CD4-positive, alpha-beta T cell (primary cell): ENCODE data around the gene MSI2. TPM values are rescaled to one million over a fixed set of nuclear protein-coding genes. Genes with fewer than 3 reads are reported as not detected.

ENCODE experiments used
- ATAC-seq: fragments of 200-7000 bp; cut with Tn5 transposase; one replicate; pipeline ENCODE4 v1.10.0; 2022; ENCODE audit warnings: mild to moderate bottlenecking; ENCODE audit not compliant: poor library complexity
- CTCF ChIA-PET: fragments of 350-600 bp; sonication (Branson Sonifier 250); formaldehyde crosslinking; loops from one replicate; lab custom pipeline; 2021; ENCODE audit warnings: antibody characterized with exemption, inconsistent platforms; lab: Charles Lee
- POLR2A ChIA-PET: fragments of 350-600 bp; sonication (Branson Sonifier 250); formaldehyde crosslinking; loops from one replicate; lab custom pipeline; 2021; ENCODE audit warnings: antibody characterized with exemption, inconsistent platforms; lab: Charles Lee
- DNase-seq, 14 experiments: peaks; one replicate each; pipeline ENCODE4 v3.0.0-alpha.2; 2013 to 2020; ENCODE audit warnings: mixed read lengths in 2 of 14
- H3K27ac ChIP-seq, 2 donors: one replicate each; pipeline versions ENCODE4 v1.5.1 to v1.7.0; 2013; ENCODE audit warnings: low read length in 2 of 2, low read depth in 1 of 2, mild to moderate bottlenecking in 1 of 2
- H3K27me3 ChIP-seq, 2 experiments: 1 replicate in 1 of 2; 2 replicates in 1 of 2; pipeline versions ENCODE4 v1.6.1 to v1.7.0; 2013; ENCODE audit warnings: low read length in 2 of 2, control low read depth in 1 of 2, mild to moderate bottlenecking in 1 of 2, moderate library complexity in 1 of 2; ENCODE audit not compliant: insufficient read depth in 2 of 2, control insufficient read depth in 1 of 2
- H3K36me3 ChIP-seq: one replicate; pipeline ENCODE4 v1.6.1; 2013; ENCODE audit warnings: low read length, control low read depth; ENCODE audit not compliant: insufficient read depth
- H3K4me1 ChIP-seq: one replicate; pipeline ENCODE4 v1.6.1; 2013; ENCODE audit warnings: low read length, control low read depth; ENCODE audit not compliant: insufficient read depth
- H3K4me3 ChIP-seq: one replicate; pipeline ENCODE4 v1.5.1; 2013; ENCODE audit warnings: mild to moderate bottlenecking, low read length, moderate library complexity
- H3K9me3 ChIP-seq, 2 experiments: 1 replicate in 1 of 2; 2 replicates in 1 of 2; pipeline versions ENCODE4 v1.6.1 to v1.7.0; 2013; ENCODE audit warnings: low read length in 2 of 2, mild to moderate bottlenecking in 2 of 2, control low read depth in 1 of 2, moderate library complexity in 1 of 2; ENCODE audit not compliant: control insufficient read depth in 1 of 2, insufficient read depth in 1 of 2
- H3K27ac Mint-ChIP-seq: one replicate; pipeline ENCODE4 v1.8.0; 2020; ENCODE audit warnings: mixed read lengths
- H3K27me3 Mint-ChIP-seq: one replicate; pipeline ENCODE4 v1.8.0; 2021; ENCODE audit warnings: mixed read lengths
- H3K36me3 Mint-ChIP-seq: one replicate; pipeline ENCODE4 v1.8.0; 2021; ENCODE audit warnings: low read depth, mixed read lengths
- H3K4me1 Mint-ChIP-seq: one replicate; pipeline ENCODE4 v1.8.0; 2021; ENCODE audit warnings: low read depth, mixed read lengths
- H3K4me3 Mint-ChIP-seq: one replicate; pipeline ENCODE4 v1.8.0; 2020; ENCODE audit warnings: mild to moderate bottlenecking, mixed read lengths
- H3K9me3 Mint-ChIP-seq: one replicate; pipeline ENCODE4 v1.8.0; 2020; ENCODE audit warnings: mixed read lengths
- intact Hi-C, 2 experiments: fragments of 100-400 bp; cut with DNase I in 1 of 2; cut with micrococcal nuclease in 1 of 2; formaldehyde crosslinking; loops; one replicate each; pipeline versions ENCODE4 v1.15.1 to v1.9.0; 2023 to 2025; cut with DNase I, micrococcal nuclease
- total RNA-seq, 174 experiments: library from RNA in 2 of 174; stranded (reverse) in 2 of 174; gene quantifications; one replicate each; pipeline ENCODE4 v1.2.3 and lab custom pipeline; 2021 to 2026
- TF ChIP-seq, protein P1 (sequence below): fragments of 200-600 bp; IDR thresholded peaks from one replicate; pipeline ENCODE4 v1.8.0; 2022; ENCODE audit warnings: antibody characterized with exemption, mild to moderate bottlenecking

The MSI2 gene
- total RNA-seq, 2 experiments from 2014 or later: 129 to 132 TPM

- H3K36me3 Mint-ChIP-seq: peaks cover 54% of the 10 kb centered on the region
- H3K4me1 Mint-ChIP-seq: peaks cover 54% of the 10 kb centered on the region
- no peak overlapping the region for H3K4me3 ChIP-seq
- peaks cover 19% of the 10 kb centered on the region for H3K4me1 ChIP-seq
- ChIA-PET CTCF (no interaction called here), POLR2A (no interaction called here)
- H3K9me3 ChIP-seq: no peaks in the 10 kb centered on the region
- ATAC-seq (no peak), DNase-seq (no peak)
- intact Hi-C loops: loop anchor here in 1 of 2 experiments (5.0 kb wide), 1 partner anchor 160 kb away; no protein-coding TSS in a partner anchor
- no peaks in the 10 kb centered on the region for H3K9me3 Mint-ChIP-seq
- peaks cover 27% of the 10 kb centered on the region for H3K36me3 ChIP-seq
- H3K27ac Mint-ChIP-seq: no peak overlapping the region
- H3K27me3 Mint-ChIP-seq: no peaks in the 10 kb centered on the region
- H3K27ac ChIP-seq: no peak overlapping the region
- H3K4me3 Mint-ChIP-seq: no peak overlapping the region
- H3K27me3 ChIP-seq: no peaks in the 10 kb centered on the region
- TF ChIP-seq, protein P1, sequence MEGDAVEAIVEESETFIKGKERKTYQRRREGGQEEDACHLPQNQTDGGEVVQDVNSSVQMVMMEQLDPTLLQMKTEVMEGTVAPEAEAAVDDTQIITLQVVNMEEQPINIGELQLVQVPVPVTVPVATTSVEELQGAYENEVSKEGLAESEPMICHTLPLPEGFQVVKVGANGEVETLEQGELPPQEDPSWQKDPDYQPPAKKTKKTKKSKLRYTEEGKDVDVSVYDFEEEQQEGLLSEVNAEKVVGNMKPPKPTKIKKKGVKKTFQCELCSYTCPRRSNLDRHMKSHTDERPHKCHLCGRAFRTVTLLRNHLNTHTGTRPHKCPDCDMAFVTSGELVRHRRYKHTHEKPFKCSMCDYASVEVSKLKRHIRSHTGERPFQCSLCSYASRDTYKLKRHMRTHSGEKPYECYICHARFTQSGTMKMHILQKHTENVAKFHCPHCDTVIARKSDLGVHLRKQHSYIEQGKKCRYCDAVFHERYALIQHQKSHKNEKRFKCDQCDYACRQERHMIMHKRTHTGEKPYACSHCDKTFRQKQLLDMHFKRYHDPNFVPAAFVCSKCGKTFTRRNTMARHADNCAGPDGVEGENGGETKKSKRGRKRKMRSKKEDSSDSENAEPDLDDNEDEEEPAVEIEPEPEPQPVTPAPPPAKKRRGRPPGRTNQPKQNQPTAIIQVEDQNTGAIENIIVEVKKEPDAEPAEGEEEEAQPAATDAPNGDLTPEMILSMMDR: no peak
Measured at GRCh38 chr17:57402681-57403180, 146.4 kb downstream of the MSI2 start.

GRCh38 chr17:57403236-57403635 is 146.9 kb downstream of the MSI2 start:
- H3K27ac ChIP-seq: no peak overlapping the region
- H3K4me3 ChIP-seq: no peak overlapping the region
- ATAC-seq: no peak
- TF ChIP-seq, protein P1: no peak
- Mint-ChIP-seq H3K4me1 (peaks cover 59% of the 10 kb centered on the region), H3K36me3 (peaks cover 54% of the 10 kb centered on the region), H3K9me3 (no peaks in the 10 kb centered on the region), H3K27ac (no peak overlapping the region), H3K27me3 (no peaks in the 10 kb centered on the region), H3K4me3 (no peak overlapping the region)
- H3K27me3 ChIP-seq: no peaks in the 10 kb centered on the region
- DNase-seq: no peak
- H3K36me3 ChIP-seq: peaks cover 27% of the 10 kb centered on the region
- ChIA-PET CTCF (no interaction called here), POLR2A (no interaction called here)
- H3K4me1 ChIP-seq: peaks cover 22% of the 10 kb centered on the region
- intact Hi-C loops: loop anchor here in 1 of 2 experiments (5.0 kb wide), 1 partner anchor 161 kb away; no protein-coding TSS in a partner anchor
- H3K9me3 ChIP-seq: no peaks in the 10 kb centered on the region

DNA sequence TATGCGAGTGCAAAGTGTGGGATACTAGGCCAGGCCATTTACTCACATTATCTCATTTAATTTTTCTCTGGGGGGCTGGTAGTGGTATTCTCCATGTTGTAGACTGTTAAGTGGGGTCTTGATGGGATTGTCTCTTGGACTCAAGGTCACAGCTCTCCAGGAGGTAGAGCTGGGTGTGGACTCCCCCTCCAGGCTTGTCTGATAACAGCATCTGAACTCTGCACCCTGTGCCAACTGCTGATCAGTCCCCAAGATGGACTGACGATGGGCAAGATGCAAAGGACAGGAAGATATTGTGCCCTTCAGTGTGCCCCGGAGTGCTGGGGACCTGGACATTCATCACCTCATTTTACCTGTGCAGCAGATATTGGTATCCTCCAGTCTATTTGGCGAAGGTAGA is 147.8 kb downstream of the MSI2 start:
- no peak overlapping the region for H3K4me3 ChIP-seq
- no peak for ATAC-seq
- intact Hi-C loops: loop anchor here in 1 of 2 experiments (5.0 kb wide), 1 partner anchor 162 kb away; no protein-coding TSS in a partner anchor
- H3K27me3 ChIP-seq: no peaks in the 10 kb centered on the region
- POLR2A ChIA-PET: no interaction called here
- Mint-ChIP-seq H3K4me1 (peaks cover 67% of the 10 kb centered on the region), H3K9me3 (no peaks in the 10 kb centered on the region), H3K4me3 (no peak overlapping the region), H3K27ac (no peak overlapping the region), H3K27me3 (no peaks in the 10 kb centered on the region), H3K36me3 (peaks cover 54% of the 10 kb centered on the region)
- CTCF ChIA-PET: no interaction called here
- no peak for DNase-seq
- TF ChIP-seq, protein P1: no peak
- H3K9me3 ChIP-seq: no peaks in the 10 kb centered on the region
- no peak overlapping the region for H3K27ac ChIP-seq
- H3K36me3 ChIP-seq: peaks cover 27% of the 10 kb centered on the region
- peaks cover 22% of the 10 kb centered on the region for H3K4me1 ChIP-seq
